Uterus (tissue), 4 donors: ENCODE data around the gene TNFAIP6. TPM values are rescaled to one million over a fixed set of nuclear protein-coding genes. Genes with fewer than 3 reads are reported as not detected.

Experiments
- DNase-seq, 2 donors: peaks; one replicate each; pipeline ENCODE4 v3.0.0-alpha.2; 2019 to 2020
- H3K27ac ChIP-seq, 2 donors: fragments of 200-600 bp; sonication (generic); 1 replicate in 1 of 2; 2 replicates in 1 of 2; pipeline ENCODE4 v1.5.1; 2016 to 2018
- H3K27me3 ChIP-seq, 2 donors: fragments of 200-600 bp; sonication (generic); one replicate each; pipeline ENCODE4 v1.5.1; 2018 to 2019; ENCODE audit warnings: control low read depth in 1 of 2
- H3K36me3 ChIP-seq, 2 donors: fragments of 200-600 bp; sonication (generic); one replicate each; pipeline ENCODE4 v1.5.1; 2019; ENCODE audit warnings: control low read depth in 1 of 2
- H3K4me1 ChIP-seq, 2 donors: fragments of 200-600 bp; sonication (generic); one replicate each; pipeline ENCODE4 v1.5.1; 2018 to 2019; ENCODE audit warnings: control low read depth in 1 of 2
- H3K4me3 ChIP-seq, 2 donors: fragments of 200-600 bp; sonication (generic); 1 replicate in 1 of 2; 2 replicates in 1 of 2; pipeline ENCODE4 v1.5.1; 2018 to 2019; ENCODE audit warnings: mild to moderate bottlenecking in 1 of 2
- H3K9me3 ChIP-seq, 2 donors: fragments of 200-600 bp; sonication (generic); one replicate each; pipeline ENCODE4 v1.5.1; 2019; ENCODE audit warnings: control low read depth in 1 of 2
- CTCF ChIP-seq, 4 experiments: fragments of 200-600 bp in 2 of 4; fragments of 450-650 bp in 2 of 4; sonication (generic) in 2 of 4; IDR thresholded peaks; one replicate each; pipeline ENCODE4 v1.5.1; 2016 to 2019; ENCODE audit warnings: antibody characterized with exemption in 4 of 4, mild to moderate bottlenecking in 2 of 4, moderate library complexity in 1 of 4
- POLR2A ChIP-seq, 2 donors: fragments of 450-650 bp; IDR thresholded peaks; one replicate each; pipeline ENCODE4 v1.6.1; 2016; ENCODE audit warnings: antibody characterized with exemption in 2 of 2, mild to moderate bottlenecking in 1 of 2, moderate library complexity in 1 of 2
- intact Hi-C: fragments of 100-400 bp; cut with DNase I; formaldehyde crosslinking; loops from one replicate; pipeline ENCODE4 v1.15.1; 2023; ENCODE audit warnings: low total_unique reads
- total RNA-seq, 4 donors: library from RNA; depleted of rRNA in 3 of 4; stranded (reverse); fragments of >200 nt in 3 of 4; gene quantifications; one replicate each; pipeline versions ENCODE4 v1.1.0 to v1.2.4, GENCODE V29; 2014 to 2023
- donor health status: DM: yes; HTN: yes; CAD: no.

Gene TNFAIP6
- total RNA-seq, 4 donors from 2014 or later: 0.88 to 3.2 (median 1.6) TPM

- Histone ChIP-seq H3K36me3 (no peaks in the 10 kb centered on the region), H3K27ac (no peak overlapping the region), H3K4me1 (no peaks in the 10 kb centered on the region), H3K4me3 (no peak overlapping the region), H3K9me3 (no peaks in the 10 kb centered on the region), H3K27me3 (no peaks in the 10 kb centered on the region)
- TF ChIP-seq CTCF (IDR thresholded peaks at IDR 0.05): no peak
- TF ChIP-seq POLR2A (IDR thresholded peaks at IDR 0.05): no peak
- no peak for DNase-seq
- intact Hi-C loops: no loop called here
Observed at GRCh38 chr2:151395509-151396374, 38.4 kb downstream of the TNFAIP6 start.

- intact Hi-C loops: no loop called here
Observed at GRCh38 chr2:151399981-151400380, 42.6 kb downstream of the TNFAIP6 start.

GRCh38 chr2:151401149-151401548 is 43.8 kb downstream of the TNFAIP6 start:
- DNase-seq: no peak
- no peak overlapping the region for H3K27ac ChIP-seq
- no peaks in the 10 kb centered on the region for H3K4me1 ChIP-seq
- no peaks in the 10 kb centered on the region for H3K9me3 ChIP-seq
- no peak overlapping the region for H3K4me3 ChIP-seq
- no peaks in the 10 kb centered on the region for H3K36me3 ChIP-seq
- no peaks in the 10 kb centered on the region for H3K27me3 ChIP-seq
- TF ChIP-seq POLR2A (IDR thresholded peaks at IDR 0.05) (no peak), CTCF (IDR thresholded peaks at IDR 0.05) (no peak)
- intact Hi-C loops: no loop called here

More at GRCh38 chr2:151399981-151400380, 42.6 kb downstream of the TNFAIP6 start:
- TF ChIP-seq POLR2A (IDR thresholded peaks at IDR 0.05) (no peak), CTCF (IDR thresholded peaks at IDR 0.05) (no peak)
- no peak for DNase-seq
- Histone ChIP-seq H3K4me1 (no peaks in the 10 kb centered on the region), H3K4me3 (no peak overlapping the region), H3K27me3 (no peaks in the 10 kb centered on the region), H3K27ac (no peak overlapping the region), H3K9me3 (no peaks in the 10 kb centered on the region), H3K36me3 (no peaks in the 10 kb centered on the region)

GRCh38 chr2:151403914-151404313 is 46.5 kb downstream of the TNFAIP6 start:
- Histone ChIP-seq H3K9me3 (no peaks in the 10 kb centered on the region), H3K4me1 (no peaks in the 10 kb centered on the region), H3K27me3 (no peaks in the 10 kb centered on the region), H3K36me3 (no peaks in the 10 kb centered on the region), H3K27ac (no peak overlapping the region), H3K4me3 (no peak overlapping the region)
- TF ChIP-seq POLR2A (IDR thresholded peaks at IDR 0.05): no peak
- TF ChIP-seq CTCF (IDR thresholded peaks at IDR 0.05): no peak
- DNase-seq: no peak
- intact Hi-C loops: no loop called here

GRCh38 chr2:151405376-151405775 is 48.0 kb downstream of the TNFAIP6 start:
- Histone ChIP-seq H3K9me3 (no peaks in the 10 kb centered on the region), H3K4me3 (no peak overlapping the region), H3K27ac (no peak overlapping the region), H3K36me3 (no peaks in the 10 kb centered on the region), H3K4me1 (no peaks in the 10 kb centered on the region), H3K27me3 (no peaks in the 10 kb centered on the region)
- TF ChIP-seq CTCF (IDR thresholded peaks at IDR 0.05) (no peak), POLR2A (IDR thresholded peaks at IDR 0.05) (no peak)
- intact Hi-C loops: no loop called here
- DNase-seq: no peak
